GM18907 (cell line): ENCODE measurements around the gene CILP2.

Experiments
- ATAC-seq: cut with Tn5 transposase; IDR thresholded peaks from one replicate; pipeline ENCODE4 v1.9.1; 2021; ENCODE audit warnings: mild to moderate bottlenecking, moderate library complexity; ENCODE audit not compliant: unreplicated experiment

The CILP2 gene

GRCh38 chr19:19538061-19538784 is at the start of gene CILP2:
Gene CILP2 (plus strand): TSS chr19:19538265. CDS start chr19:19538350, 85 bp downstream.
- no peak for ATAC-seq

- peak; percentile 68 for ATAC-seq
Observed at GRCh38 chr19:19488875-19489690, 49.0 kb upstream of the CILP2 start.

GRCh38 chr19:19489804-19490204 is 48.3 kb upstream of the CILP2 start:
- no peak for ATAC-seq

- no peak for ATAC-seq
Observed at GRCh38 chr19:19490214-19490968, 47.7 kb upstream of the CILP2 start.

- no peak for ATAC-seq
Observed at GRCh38 chr19:19491321-19492025, 46.6 kb upstream of the CILP2 start.

- no peak for ATAC-seq
Observed at GRCh38 chr19:19492026-19492610, 45.9 kb upstream of the CILP2 start.

- ATAC-seq: no peak
Observed at GRCh38 chr19:19493841-19494546, 44.1 kb upstream of the CILP2 start.

GRCh38 chr19:19495614-19496603 is 42.2 kb upstream of the CILP2 start:
- ATAC-seq: no peak

GRCh38 chr19:19498255-19498991 is 39.6 kb upstream of the CILP2 start:
- ATAC-seq: no peak

- no peak for ATAC-seq
Observed at GRCh38 chr19:19499272-19499995, 38.6 kb upstream of the CILP2 start.

- ATAC-seq: no peak
Observed at GRCh38 chr19:19500975-19501644, 37.0 kb upstream of the CILP2 start.

GRCh38 chr19:19501798-19502197 is 36.3 kb upstream of the CILP2 start:
- no peak for ATAC-seq

- no peak for ATAC-seq
Observed at GRCh38 chr19:19502281-19502680, 35.8 kb upstream of the CILP2 start.

- ATAC-seq: no peak
Observed at GRCh38 chr19:19502808-19503602, 35.1 kb upstream of the CILP2 start.

- no peak for ATAC-seq
Observed at GRCh38 chr19:19504754-19505668, 33.1 kb upstream of the CILP2 start.
